Progenitor cell of endocrine pancreas (in vitro differentiated cells): ENCODE data around the gene FAM151B. TPM values are rescaled to one million over a fixed set of nuclear protein-coding genes. Genes with fewer than 3 reads are reported as not detected.
"Not testable (repeated sequence)": the region's sequence is repeated elsewhere in the genome, so short reads cannot be mapped to it uniquely, and the experiment has no call there.

Experiments used
- DNase-seq: peaks from one replicate; pipeline ENCODE4 v3.0.0; 2021; ENCODE audit warnings: low spot score; ENCODE audit not compliant: unreplicated experiment
- H3K27ac Mint-ChIP-seq: 2 replicates; pipeline ENCODE4 v1.8.0; 2021; ENCODE audit warnings: mild to moderate bottlenecking, moderate library complexity, mixed read lengths
- H3K27me3 Mint-ChIP-seq: 2 replicates; pipeline ENCODE4 v1.8.0; 2021; ENCODE audit warnings: mixed read lengths
- H3K36me3 Mint-ChIP-seq: 2 replicates; pipeline ENCODE4 v1.8.0; 2022; ENCODE audit warnings: mixed read lengths; ENCODE audit not compliant: insufficient read depth
- H3K4me1 Mint-ChIP-seq: 2 replicates; pipeline ENCODE4 v1.8.0; 2021; ENCODE audit warnings: low read depth, mixed read lengths
- H3K4me3 Mint-ChIP-seq: 2 replicates; pipeline ENCODE4 v1.8.0; 2021; ENCODE audit warnings: low read depth, mild to moderate bottlenecking, moderate library complexity, mixed read lengths
- H3K9me3 Mint-ChIP-seq: 2 replicates; pipeline ENCODE4 v1.8.0; 2021; ENCODE audit warnings: low read depth, mixed read lengths
- CTCF ChIP-seq: fragments of 200-600 bp; sonication (generic); IDR thresholded peaks from one replicate; pipeline ENCODE4 v1.5.0; 2021; ENCODE audit warnings: antibody characterized with exemption, mild to moderate bottlenecking; ENCODE audit not compliant: unreplicated experiment
- total RNA-seq: library from RNA; stranded (reverse); gene quantifications from 2 replicates; pipeline ENCODE4 v1.2.1, GENCODE V29; 2021

Gene FAM151B
- total RNA-seq, 1 donor from 2014 or later: 2.7 TPM

GRCh38 chr5:80573062-80573461 is 85.2 kb downstream of the FAM151B start:
- DNase-seq: no peak
- Mint-ChIP-seq H3K4me3 (no peak overlapping the region), H3K36me3 (no peaks in the 10 kb centered on the region), H3K4me1 (peaks cover 2% of the 10 kb centered on the region), H3K9me3 (no peaks in the 10 kb centered on the region), H3K27me3 (peaks cover 66% of the 10 kb centered on the region), H3K27ac (no peak overlapping the region)
- TF ChIP-seq CTCF: no peak

GRCh38 chr5:80576383-80576782 is 88.5 kb downstream of the FAM151B start:
- no peak for DNase-seq
- no peak overlapping the region for H3K27ac Mint-ChIP-seq
- H3K4me3 Mint-ChIP-seq: no peak overlapping the region
- TF ChIP-seq CTCF: no peak
- H3K9me3 Mint-ChIP-seq: no peaks in the 10 kb centered on the region
- H3K4me1 Mint-ChIP-seq: no peaks in the 10 kb centered on the region
- H3K27me3 Mint-ChIP-seq: peaks cover 56% of the 10 kb centered on the region
- H3K36me3 Mint-ChIP-seq: no peaks in the 10 kb centered on the region

GRCh38 chr5:80577707-80578106 is 89.8 kb downstream of the FAM151B start:
- TF ChIP-seq CTCF: no peak
- H3K27ac Mint-ChIP-seq: no peak overlapping the region
- DNase-seq: no peak
- no peaks in the 10 kb centered on the region for H3K4me1 Mint-ChIP-seq
- H3K4me3 Mint-ChIP-seq: no peak overlapping the region
- no peaks in the 10 kb centered on the region for H3K9me3 Mint-ChIP-seq
- no peaks in the 10 kb centered on the region for H3K36me3 Mint-ChIP-seq
- peaks cover 43% of the 10 kb centered on the region for H3K27me3 Mint-ChIP-seq

- TF ChIP-seq CTCF: no peak
- H3K27me3 Mint-ChIP-seq: peaks cover 33% of the 10 kb centered on the region
- DNase-seq: no peak
- no peak overlapping the region for H3K4me3 Mint-ChIP-seq
- no peaks in the 10 kb centered on the region for H3K4me1 Mint-ChIP-seq
- H3K9me3 Mint-ChIP-seq: no peaks in the 10 kb centered on the region
- no peak overlapping the region for H3K27ac Mint-ChIP-seq
- H3K36me3 Mint-ChIP-seq: no peaks in the 10 kb centered on the region
Observed at GRCh38 chr5:80579050-80579449, 91.2 kb downstream of the FAM151B start.

GRCh38 chr5:80580291-80580690 is 92.4 kb downstream of the FAM151B start:
- not testable (repeated sequence) for DNase-seq, H3K27ac Mint-ChIP-seq, H3K9me3 Mint-ChIP-seq, H3K36me3 Mint-ChIP-seq, H3K4me3 Mint-ChIP-seq, H3K4me1 Mint-ChIP-seq
- peaks cover 24% of the 10 kb centered on the region for H3K27me3 Mint-ChIP-seq

- no peak for DNase-seq
- Mint-ChIP-seq H3K4me3 (no peak overlapping the region), H3K36me3 (no peaks in the 10 kb centered on the region), H3K4me1 (no peaks in the 10 kb centered on the region), H3K27me3 (no peaks in the 10 kb centered on the region), H3K9me3 (no peaks in the 10 kb centered on the region), H3K27ac (no peak overlapping the region)
- no peak for TF ChIP-seq CTCF
Observed at GRCh38 chr5:80584770-80585169, 96.9 kb downstream of the FAM151B start.
